Stimulated activated CD4-positive, alpha-beta T cell treated with anti-CD3 and anti-CD28 coated beads, TNF-alpha, amount 100 ng/mL, for 1 hour (primary cell): ENCODE data around the gene MECP2.

Experiments
- DNase-seq, 3 donors: peaks; one replicate each; pipeline ENCODE4 v3.0.0-alpha.2; 2020; ENCODE audit warnings: low read depth in 3 of 3, low spot score in 1 of 3

MECP2 gene

DNA sequence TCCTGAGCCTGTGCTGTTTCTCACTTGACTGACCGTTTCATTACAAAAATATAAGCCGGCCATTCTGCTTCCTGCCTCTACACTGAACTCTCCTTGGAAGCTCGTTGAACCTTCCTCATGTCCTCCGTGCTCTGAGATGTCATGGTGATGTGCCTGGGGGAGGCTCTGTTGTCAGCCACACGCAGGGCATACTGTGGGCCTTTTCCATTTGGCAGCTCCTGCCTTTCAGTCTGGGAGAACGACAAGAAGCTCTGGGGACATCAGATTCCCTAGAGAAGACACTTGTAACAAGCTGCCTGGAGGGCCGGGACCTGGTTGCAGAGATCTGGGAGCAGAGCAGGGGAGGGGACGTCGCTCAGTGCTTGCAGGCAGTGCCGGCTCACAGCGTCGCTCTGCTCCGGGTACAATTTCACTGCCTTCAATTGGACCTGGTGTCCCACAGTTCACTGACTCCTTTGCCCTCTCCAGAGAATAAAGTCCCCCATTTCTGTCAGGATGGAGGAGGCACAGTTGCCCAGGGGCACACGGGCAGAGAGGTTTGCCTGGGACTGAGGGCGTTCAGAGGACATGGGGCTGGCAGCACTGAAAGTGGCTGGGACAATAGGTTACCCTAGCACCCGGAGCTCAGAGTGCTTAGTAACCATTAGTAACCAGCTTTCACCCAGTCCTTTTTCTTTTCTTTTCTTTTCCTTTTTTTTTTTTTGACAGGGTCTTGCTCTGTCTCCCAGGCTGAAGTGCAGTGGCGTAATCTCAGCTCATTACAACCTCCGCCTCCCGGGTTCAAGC is 19.1 kb upstream of the MECP2 start:
- no peak for DNase-seq

DNA sequence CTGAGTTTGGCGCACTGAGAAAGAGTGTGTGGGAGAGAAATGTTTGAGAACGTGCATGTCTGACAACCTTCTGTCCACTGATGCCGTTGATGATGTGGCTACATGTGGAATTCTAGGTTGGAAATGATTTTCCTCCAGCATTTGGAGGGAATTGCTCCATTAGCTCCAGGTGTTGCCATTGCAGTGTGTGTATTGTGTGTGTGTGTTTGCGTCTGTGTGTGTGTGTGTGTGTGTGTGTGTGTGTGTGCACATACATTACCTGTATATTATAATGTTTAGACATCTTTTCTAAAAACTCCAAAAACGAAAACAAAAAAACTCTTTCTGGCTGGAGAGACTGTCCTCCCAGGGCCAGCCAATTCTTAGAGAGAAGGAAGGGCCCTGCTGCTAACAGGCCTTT is 18.2 kb upstream of the MECP2 start:
- DNase-seq, result no peak

DNA sequence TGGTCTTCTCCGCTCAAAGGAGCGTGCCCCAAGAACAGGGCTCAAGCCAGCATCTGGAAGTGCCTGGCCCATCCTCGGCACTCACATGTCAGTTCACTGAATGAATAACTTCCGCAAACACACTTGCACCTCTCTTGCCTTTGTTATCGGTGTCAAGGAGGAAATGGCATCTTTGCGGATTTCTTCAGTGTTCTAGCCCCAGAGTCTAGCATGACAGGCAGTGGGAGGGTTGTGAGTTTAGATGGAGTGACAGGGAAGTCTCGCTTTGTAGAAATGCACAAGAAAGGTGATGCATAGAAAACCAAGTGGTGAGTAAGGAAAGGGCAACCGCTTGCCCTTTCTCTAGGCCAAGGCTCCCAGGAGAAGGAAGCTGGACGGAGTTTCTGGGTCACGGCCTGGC is 17.6 kb upstream of the MECP2 start:
- no peak for DNase-seq

DNA sequence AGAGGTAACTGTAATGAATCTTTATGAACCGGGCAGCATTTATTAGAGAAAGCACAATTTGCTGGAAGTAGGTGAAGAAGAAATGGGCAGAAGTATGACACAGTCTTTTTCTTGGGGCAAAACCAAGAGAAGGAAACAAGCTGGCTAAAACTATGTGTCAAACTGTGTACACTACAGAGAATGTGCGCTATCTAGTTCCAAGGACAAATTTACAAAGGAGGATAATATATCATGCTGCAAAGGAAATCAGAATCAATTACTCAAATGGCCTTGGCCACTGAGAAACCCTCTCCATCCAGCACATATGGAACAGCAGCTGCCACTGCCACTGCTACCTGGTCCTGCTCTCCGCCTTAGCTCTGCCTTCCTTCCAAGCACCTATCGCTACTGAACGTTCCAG is 17.1 kb upstream of the MECP2 start:
- no peak for DNase-seq

DNA sequence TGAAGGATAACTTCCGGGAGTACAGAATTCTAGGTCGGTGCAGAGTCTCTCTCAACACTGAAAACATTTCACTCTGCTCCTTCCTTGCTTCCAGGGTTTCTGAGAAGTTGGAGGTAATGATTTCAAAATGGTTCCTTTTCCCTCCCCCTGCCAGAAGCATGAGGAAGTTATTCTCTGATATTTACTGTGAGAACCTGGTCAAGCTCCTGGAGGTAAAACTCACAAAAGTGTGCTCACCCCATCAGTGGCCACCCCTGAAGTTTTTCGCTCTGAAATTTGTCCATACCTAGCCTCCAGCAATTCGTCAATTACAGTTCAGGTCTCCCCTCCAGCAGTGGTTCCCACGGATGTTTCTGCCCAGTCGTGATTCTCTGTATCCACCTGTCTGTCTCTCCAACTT is 16.2 kb upstream of the MECP2 start:
- DNase-seq, result no peak

DNA sequence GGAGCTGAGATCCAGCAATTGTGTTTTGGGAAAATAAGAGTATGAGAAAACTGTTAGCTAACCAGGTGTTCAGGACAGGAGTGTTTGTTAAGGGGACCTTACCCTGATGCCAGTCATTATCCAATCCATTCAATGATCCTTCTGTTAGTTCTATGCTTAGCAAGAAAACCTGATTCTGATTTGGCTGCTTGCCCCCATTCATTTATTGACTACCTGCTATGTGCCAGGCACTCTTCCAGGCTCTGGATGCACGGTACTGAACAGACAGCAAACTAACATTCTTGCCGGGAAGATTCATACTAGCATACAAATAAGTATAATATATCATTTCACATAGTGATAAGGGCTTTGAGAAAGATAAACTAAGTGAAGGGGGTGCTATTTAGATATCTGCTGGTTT is 1.0 kb upstream of the MECP2 start:
- DNase-seq, result no peak

DNA sequence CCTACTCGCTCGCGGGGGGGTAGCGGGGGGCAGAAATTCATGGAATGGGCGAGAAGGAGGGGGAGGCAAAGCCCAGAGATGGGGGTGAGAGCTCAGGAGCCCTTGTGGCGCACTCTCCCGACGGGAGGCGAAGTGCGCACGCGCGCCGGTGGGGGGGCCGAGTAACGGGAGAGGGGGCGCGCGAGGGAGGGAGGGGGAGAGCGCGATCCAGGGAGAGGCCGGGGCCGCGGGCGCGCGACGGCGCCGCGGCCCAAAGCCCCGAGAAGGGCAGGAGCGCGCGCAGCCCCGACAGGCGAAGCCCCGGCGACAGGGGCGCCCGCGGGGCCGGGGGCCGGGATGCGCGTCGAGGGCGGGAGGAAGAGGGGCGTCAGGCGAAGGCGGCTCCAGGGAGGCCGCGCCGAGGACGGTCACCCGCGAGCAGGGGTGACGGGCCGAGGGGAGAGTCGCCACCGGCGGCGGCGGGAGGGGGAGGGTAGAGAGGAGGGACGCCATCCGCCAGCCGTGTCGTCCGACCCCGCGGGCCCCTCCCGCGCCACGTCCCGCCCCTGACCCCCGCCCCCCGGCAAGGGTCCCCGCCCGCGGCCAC is 421 bp downstream of the MECP2 start:
- DNase-seq, result peak; percentile 24 to 55 (median 49)

DNA sequence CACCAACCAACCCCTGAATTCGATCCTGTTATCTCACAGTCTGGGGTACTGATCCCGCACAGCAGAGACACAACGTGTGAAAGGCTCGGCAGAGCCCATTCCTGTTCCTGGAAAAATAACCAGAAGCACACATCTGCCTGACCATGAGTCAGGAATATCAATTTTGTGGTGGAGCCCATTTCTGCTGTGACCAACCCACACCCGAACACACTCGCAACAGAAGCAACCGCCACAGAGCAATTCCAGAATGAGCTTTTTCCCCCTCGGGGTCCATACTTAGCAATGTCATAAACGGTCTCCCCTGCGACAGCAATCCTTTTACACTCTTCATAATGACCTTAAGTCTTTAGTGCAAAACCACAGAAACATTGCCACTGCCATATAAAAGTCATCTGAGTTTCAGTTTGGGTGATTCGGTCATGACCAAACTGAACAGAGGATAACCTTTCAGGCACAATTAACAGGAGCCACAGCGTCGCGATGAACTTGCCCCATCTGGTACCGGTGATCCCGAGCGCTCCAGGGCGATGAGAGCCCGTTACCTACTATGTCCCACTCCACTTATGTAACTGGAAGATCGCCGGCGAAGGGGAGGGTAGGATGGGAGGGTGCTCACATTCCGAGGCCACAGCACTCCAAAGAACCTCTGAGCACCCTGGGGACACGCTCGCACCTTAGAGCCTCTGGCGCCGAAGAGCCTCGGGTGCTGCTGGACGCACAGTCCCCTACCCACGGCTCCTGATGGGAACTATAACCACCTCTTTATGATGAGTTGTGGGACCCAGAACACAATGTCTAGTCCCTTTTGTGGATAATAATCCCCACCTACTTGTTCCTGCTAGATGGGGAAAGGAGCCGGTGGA is 1.1 kb downstream of the MECP2 start:
- DNase-seq, result no peak

DNA sequence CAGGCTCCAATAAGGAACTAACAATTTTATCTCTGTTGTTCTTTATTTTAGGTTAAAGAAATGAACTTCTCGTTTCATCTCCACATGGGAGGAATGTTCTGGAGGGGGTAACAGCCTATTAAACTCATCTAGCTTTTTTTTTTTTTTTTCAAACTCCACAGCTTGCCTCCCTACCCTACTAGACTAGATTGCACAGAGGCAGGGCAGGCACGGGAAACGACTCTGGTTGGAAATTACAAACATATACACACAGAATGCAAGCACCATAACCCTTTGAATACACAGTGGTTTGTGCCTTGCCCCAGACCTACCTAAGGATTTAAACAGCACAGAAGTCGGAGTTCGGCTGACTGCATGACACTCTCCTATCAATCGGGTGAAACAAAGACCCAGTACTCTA is 2.7 kb downstream of the MECP2 start:
- no peak for DNase-seq

DNA sequence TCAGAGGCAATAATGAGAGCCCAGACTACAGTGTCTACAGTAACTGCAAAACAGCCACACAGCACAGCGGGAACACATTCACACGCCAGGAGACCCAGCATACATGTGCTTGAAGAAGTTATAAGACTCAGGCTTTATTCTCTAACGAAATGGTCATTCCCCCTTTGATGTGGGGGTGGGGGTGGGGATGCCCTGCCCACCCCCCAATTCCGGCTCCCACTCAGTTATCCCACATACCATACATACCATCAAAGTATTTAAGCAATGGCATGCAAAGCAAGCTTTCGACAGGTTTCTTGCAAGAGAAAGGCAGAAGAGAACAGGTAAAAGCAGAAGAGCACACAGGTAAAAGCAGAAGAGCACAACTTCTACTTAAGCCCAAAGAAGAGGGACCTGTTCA is 3.6 kb downstream of the MECP2 start:
- no peak for DNase-seq

DNA sequence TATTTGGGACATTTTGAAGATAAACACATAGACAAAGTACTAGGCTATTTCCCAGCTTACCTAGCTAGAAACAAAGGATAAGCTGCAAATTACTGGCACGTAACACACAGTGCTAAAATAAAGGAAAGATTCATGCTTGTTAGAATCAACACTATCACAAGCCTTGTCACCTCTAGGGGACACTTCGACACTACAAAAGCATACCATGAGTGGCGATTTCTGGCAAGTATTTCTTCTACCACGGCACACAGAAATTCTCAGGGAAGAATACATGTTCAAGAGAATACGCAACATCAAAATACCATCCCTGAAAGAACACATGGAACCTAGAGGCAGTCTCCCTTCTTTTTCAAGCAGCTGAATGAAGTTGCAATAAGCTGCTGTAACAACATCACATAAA is 5.1 kb downstream of the MECP2 start:
- DNase-seq, result no peak

DNA sequence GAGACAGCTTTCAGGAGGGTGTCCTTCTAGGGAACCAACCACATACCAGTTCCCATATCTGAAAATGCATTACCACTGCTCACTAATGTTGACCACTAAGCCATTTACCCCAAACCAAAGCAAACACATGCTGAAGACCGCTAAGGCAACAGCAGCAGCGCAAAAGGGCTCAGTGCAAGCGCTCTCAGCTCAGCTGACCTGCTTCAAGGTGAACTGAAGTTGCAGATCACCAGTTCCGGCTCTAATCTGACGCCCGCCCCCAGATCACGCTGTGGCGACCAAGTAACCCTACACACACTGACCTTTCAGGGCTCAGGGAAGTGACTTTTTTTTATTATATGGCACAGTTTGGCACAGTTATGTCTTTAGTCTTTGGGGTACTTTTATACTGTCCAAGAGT is 5.8 kb downstream of the MECP2 start:
- DNase-seq, result no peak

DNA sequence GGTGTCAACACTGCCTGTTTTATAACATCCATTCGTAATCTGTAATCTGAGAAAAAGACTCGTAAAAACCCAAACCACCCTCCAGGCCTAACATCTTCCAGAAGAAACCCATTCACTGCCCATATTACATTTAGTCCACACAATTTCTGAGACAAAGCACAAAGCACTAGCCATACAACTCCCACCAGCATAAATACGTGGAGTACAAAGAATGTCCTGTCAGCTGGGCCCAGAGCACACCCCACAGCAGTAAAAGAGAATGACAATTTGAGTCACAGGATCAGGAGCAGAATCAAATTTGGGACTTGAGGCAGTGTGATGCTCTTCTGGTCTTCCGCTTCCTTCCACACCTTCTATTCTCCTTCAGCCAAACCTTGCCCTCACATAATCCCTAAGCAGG is 6.8 kb downstream of the MECP2 start:
- no peak for DNase-seq

DNA sequence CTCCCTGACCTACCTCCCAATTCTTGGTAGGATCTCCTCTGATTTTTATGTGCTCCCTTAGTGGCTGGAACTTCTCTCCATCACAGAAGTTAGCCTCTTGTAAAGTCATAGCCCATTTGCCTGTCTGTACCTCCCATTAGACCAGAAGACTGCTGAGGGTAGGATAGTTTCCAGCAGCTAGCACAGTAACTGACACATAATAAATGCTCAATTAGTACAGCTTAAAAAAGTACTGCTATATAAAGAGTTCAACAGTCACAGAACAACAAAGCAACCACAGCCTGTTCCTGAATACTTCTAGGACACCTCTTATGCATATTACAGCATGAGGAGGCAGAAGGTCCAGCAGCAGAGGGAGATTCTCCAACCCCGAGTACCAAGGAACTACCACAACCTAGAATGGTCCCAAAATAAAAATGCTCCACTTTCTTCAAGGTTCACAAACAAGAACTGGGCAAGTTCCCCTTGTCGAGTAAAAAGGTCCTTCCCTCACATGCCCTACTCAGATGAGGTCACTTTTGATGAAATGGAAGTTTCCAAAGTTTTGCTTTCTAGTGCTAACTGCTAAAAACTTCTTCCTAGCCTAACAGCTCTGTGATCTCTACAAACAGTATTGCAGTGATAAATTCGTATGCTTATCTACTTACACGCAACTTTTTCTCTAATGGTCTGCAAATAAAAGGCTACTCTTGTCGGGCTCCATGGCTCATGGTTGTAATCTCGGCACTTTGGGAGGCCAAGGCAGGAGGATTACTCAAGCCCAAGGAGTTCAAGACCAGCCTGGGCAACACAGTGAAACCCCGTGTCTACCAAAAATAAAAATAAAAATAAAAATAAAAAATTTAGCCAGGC is 12.8 kb downstream of the MECP2 start:
- no peak for DNase-seq

DNA sequence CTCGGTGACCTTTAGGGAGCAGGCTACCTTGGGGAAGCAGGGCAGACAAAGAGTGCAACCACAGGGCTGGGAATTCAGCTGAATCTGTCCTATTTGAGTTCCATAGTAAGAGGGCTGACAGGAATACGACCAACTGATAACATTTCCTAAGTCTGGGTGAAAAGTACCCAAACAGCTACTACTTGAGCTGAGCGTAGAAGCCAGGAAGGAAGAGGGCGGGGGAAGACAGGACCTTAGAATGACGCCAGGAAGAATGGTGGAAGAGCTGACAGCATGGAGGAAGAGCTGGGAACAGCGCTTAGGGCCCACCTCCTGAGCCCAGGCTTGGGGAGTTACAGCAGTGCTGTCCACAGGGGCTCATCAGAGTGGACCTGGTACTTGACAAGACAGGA is 14.4 kb downstream of the MECP2 start:
- DNase-seq, result no peak

DNA sequence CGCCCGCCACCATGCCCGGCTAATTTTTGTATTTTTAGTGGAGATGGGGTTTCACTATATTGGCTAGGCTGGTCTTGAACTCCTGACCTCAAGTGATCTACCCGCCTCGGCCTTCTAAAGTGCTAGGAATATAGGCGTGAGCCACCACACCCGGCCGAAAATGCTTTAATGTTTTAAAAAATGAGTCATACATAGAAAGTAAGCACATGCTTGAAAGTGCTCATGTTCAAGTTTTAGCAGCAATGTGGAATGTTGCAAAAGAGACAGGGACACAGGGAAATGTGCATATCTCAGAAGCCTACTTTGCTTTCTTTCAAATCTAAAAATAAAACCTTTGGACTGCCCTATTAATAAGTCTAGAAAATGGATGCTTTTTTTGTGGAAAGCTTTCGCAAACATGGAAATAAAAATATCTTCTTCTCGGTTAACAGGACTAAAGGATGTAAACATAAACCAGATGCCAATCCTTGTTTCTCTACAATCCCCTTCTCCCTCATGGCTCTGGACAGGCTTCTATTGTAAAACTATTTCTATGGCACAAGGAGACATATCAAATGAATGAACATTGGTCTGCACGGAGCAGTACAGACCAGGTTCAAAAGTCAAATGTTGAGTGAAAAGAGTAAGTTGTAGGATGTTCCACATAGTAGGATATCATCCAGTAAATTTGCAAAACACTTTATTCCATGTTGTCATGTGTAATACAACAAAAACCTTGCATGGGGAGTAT is 15.0 kb downstream of the MECP2 start:
- no peak for DNase-seq

DNA sequence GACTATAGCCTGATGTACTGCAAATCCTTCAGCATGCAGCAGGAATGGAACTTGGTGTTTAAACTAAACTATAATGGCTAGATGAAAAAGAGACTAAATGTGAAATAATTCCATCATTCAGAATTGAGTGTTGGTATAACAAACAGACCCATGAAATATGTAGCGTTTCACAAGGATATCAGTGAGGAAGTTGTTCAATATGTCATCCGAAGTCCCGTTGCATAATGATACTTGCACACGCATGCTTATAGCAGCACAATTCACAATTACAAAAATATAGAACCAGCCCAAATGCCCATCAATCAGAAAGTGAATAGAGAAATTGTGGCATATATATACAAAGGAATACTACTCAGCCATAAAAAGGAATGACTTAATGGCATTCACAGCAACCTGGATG is 20.4 kb downstream of the MECP2 start:
- no peak for DNase-seq

DNA sequence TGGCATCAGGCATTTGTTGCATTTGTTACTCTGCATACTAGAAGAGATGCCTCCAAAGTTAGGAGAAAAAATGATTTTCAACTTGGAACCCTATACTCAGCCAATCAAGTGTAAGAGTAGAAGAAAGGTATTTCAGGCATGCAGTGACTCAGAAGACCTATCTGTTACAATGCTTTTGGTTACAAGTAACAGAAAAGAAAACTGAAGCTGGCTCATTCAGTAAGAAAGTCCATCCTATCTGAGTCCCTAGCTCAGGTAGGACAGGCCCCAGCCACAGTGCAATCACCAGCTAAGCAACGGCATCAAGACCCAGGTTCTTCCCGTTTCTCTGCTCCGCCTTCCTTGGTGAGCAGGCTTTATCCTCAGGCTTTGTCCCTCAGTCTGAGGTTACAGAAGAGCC is 23.3 kb downstream of the MECP2 start:
- DNase-seq, result no peak

DNA sequence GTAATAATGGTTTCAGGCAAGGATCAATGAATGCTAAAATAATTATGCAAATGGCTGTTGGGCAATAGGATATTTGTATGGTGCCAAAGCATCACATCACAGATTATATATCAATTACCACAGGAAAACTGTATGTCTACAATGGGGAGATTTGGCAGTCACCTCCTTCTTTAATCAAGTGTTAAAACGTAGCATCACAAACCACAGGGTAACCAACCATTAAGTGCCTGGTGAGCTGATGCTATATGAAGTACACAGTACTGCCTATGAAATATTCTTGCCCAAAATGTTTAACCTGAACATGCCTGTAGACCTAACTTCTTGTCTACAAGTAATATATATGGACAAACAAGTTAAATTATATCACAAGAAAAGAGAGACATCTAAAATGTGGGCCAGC is 25.3 kb downstream of the MECP2 start:
- DNase-seq, result no peak

DNA sequence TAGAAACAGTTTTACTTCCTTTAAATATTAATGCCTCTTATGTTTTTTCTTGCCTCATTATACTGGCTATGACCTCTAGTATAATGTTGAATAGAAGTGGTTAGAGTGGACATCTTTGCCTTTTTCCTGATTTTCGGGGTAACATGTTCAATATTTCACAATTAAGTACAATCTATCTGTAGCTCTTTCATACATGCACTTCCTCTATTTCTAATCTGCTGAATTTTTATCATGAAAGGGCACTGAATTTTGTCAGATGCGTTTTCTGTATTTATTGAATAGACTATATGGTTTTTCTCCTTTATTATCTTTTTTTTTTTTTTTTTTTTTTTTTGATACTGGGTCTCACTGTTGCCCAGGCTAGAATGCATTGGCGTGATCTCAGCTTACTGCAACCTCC is 29.0 kb downstream of the MECP2 start:
- no peak for DNase-seq
